BLaER1 (cell line): Measurements from ENCODE around the gene COTL1.
A peak's percentile ranks its signal among the peaks of the same experiment; 100 is the strongest.

Experiments used
- H3K27ac ChIP-seq: shearing (Covaris generic); formaldehyde crosslinking; 2 replicates; pipeline ENCODE4 v1.8.1; 2022
- H3K27me3 ChIP-seq: shearing (Covaris generic); formaldehyde crosslinking; 2 replicates; pipeline ENCODE4 v1.8.1; 2022
- H3K36me3 ChIP-seq: shearing (Covaris generic); formaldehyde crosslinking; 2 replicates; pipeline ENCODE4 v1.8.1; 2022
- H3K4me1 ChIP-seq: shearing (Covaris generic); formaldehyde crosslinking; 2 replicates; pipeline ENCODE4 v1.8.1; 2022
- H3K4me2 ChIP-seq: shearing (Covaris generic); formaldehyde crosslinking; 2 replicates; pipeline ENCODE4 v1.8.1; 2022
- H3K4me3 ChIP-seq: shearing (Covaris generic); formaldehyde crosslinking; 2 replicates; pipeline ENCODE4 v1.8.1; 2022
- H3K9ac ChIP-seq: shearing (Covaris generic); formaldehyde crosslinking; 2 replicates; pipeline ENCODE4 v1.8.1; 2022
- H3K9me3 ChIP-seq: shearing (Covaris generic); formaldehyde crosslinking; 2 replicates; pipeline ENCODE4 v1.8.1; 2022
- H4K20me1 ChIP-seq: shearing (Covaris generic); formaldehyde crosslinking; 2 replicates; pipeline ENCODE4 v1.8.1; 2022
- Cebpa-rat ChIP-seq: shearing (Covaris generic); IDR thresholded peaks from 2 replicates; pipeline ENCODE4 v1.8.1; 2022

The COTL1 gene

GRCh38 chr16:84577034-84577803, 40.7 kb downstream of the COTL1 start:
- no peak overlapping the region for H3K27ac ChIP-seq
- H3K4me2 ChIP-seq: no peak overlapping the region
- no peaks in the 10 kb centered on the region for H3K27me3 ChIP-seq
- H4K20me1 ChIP-seq: no peaks in the 10 kb centered on the region
- peaks cover 7% of the 10 kb centered on the region; the same call in 1 of the 2 replicates for H3K36me3 ChIP-seq
- no peaks in the 10 kb centered on the region for H3K9me3 ChIP-seq
- H3K9ac ChIP-seq: no peak overlapping the region
- peaks cover 32% of the 10 kb centered on the region for H3K4me1 ChIP-seq
- no peak overlapping the region for H3K4me3 ChIP-seq
- no peak for TF ChIP-seq Cebpa-rat

- no peak overlapping the region for H3K9ac ChIP-seq
- H4K20me1 ChIP-seq: no peaks in the 10 kb centered on the region
- peaks cover 15% of the 10 kb centered on the region; the same call in 1 of the 2 replicates for H3K36me3 ChIP-seq
- H3K4me3 ChIP-seq: no peak overlapping the region
- TF ChIP-seq Cebpa-rat: no peak
- H3K4me1 ChIP-seq: peaks cover 34% of the 10 kb centered on the region
- H3K9me3 ChIP-seq: peaks cover 10% of the 10 kb centered on the region
- H3K27me3 ChIP-seq: no peaks in the 10 kb centered on the region
- H3K27ac ChIP-seq: no peak overlapping the region
- no peak overlapping the region; the same call in 1 of the 2 replicates for H3K4me2 ChIP-seq
Measured at GRCh38 chr16:84575914-84576313, 42.0 kb downstream of the COTL1 start.

GRCh38 chr16:84574191-84574590, 43.7 kb downstream of the COTL1 start:
- no peak for TF ChIP-seq Cebpa-rat

GRCh38 chr16:84572096-84572495, 45.8 kb downstream of the COTL1 start:
- Histone ChIP-seq H3K4me2 (no peak overlapping the region), H3K4me1 (peaks cover 55% of the 10 kb centered on the region), H3K36me3 (peaks cover 15% of the 10 kb centered on the region; the same call in 1 of the 2 replicates), H3K9ac (no peak overlapping the region), H4K20me1 (no peaks in the 10 kb centered on the region), H3K27ac (no peak overlapping the region), H3K9me3 (peaks cover 26% of the 10 kb centered on the region), H3K4me3 (no peak overlapping the region), H3K27me3 (no peaks in the 10 kb centered on the region)
- no peak for TF ChIP-seq Cebpa-rat

More at GRCh38 chr16:84574191-84574590, 43.7 kb downstream of the COTL1 start:
- Histone ChIP-seq H3K4me2 (peak overlapping the region; percentile 52), H3K36me3 (peaks cover 14% of the 10 kb centered on the region; the same call in 1 of the 2 replicates), H3K27ac (no peak overlapping the region), H4K20me1 (no peaks in the 10 kb centered on the region), H3K4me3 (no peak overlapping the region), H3K9me3 (peaks cover 26% of the 10 kb centered on the region), H3K4me1 (peaks cover 34% of the 10 kb centered on the region), H3K9ac (no peak overlapping the region), H3K27me3 (no peaks in the 10 kb centered on the region)

GRCh38 chr16:84571506-84571905, 46.4 kb downstream of the COTL1 start:
- Histone ChIP-seq H3K4me1 (peaks cover 57% of the 10 kb centered on the region), H3K9ac (no peak overlapping the region), H3K36me3 (peaks cover 21% of the 10 kb centered on the region; the same call in 1 of the 2 replicates), H3K27me3 (no peaks in the 10 kb centered on the region), H3K9me3 (peaks cover 26% of the 10 kb centered on the region), H3K4me2 (no peak overlapping the region), H3K4me3 (no peak overlapping the region), H4K20me1 (no peaks in the 10 kb centered on the region), H3K27ac (no peak overlapping the region)
- no peak for TF ChIP-seq Cebpa-rat

GRCh38 chr16:84570739-84571403, 47.0 kb downstream of the COTL1 start:
- Histone ChIP-seq H3K9me3 (peaks cover 26% of the 10 kb centered on the region), H3K27me3 (no peaks in the 10 kb centered on the region), H3K9ac (no peak overlapping the region), H3K27ac (no peak overlapping the region), H4K20me1 (no peaks in the 10 kb centered on the region), H3K4me2 (no peak overlapping the region), H3K4me3 (no peak overlapping the region; the same call in 1 of the 2 replicates), H3K4me1 (peaks cover 57% of the 10 kb centered on the region), H3K36me3 (peaks cover 26% of the 10 kb centered on the region; the same call in 1 of the 2 replicates)
- no peak for TF ChIP-seq Cebpa-rat

GRCh38 chr16:84569382-84569987, 48.4 kb downstream of the COTL1 start:
- H3K4me3 ChIP-seq: no peak overlapping the region
- H3K9ac ChIP-seq: no peak overlapping the region
- H3K9me3 ChIP-seq: peaks cover 26% of the 10 kb centered on the region
- H3K36me3 ChIP-seq: peaks cover 26% of the 10 kb centered on the region; the same call in 1 of the 2 replicates
- no peak overlapping the region for H3K4me2 ChIP-seq
- no peaks in the 10 kb centered on the region for H3K27me3 ChIP-seq
- no peak for TF ChIP-seq Cebpa-rat
- no peak overlapping the region for H3K27ac ChIP-seq
- H3K4me1 ChIP-seq: peaks cover 54% of the 10 kb centered on the region
- no peaks in the 10 kb centered on the region for H4K20me1 ChIP-seq

- Histone ChIP-seq H3K4me3 (no peak overlapping the region), H3K27ac (peak overlapping the region; percentile 47), H3K4me1 (peaks cover 52% of the 10 kb centered on the region), H3K36me3 (peaks cover 26% of the 10 kb centered on the region; the same call in 1 of the 2 replicates), H4K20me1 (no peaks in the 10 kb centered on the region), H3K4me2 (peak overlapping the region; percentile 77), H3K27me3 (no peaks in the 10 kb centered on the region), H3K9me3 (peaks cover 26% of the 10 kb centered on the region), H3K9ac (no peak overlapping the region; the same call in 1 of the 2 replicates)
- TF ChIP-seq Cebpa-rat: no peak
Measured at GRCh38 chr16:84568066-84568465, 49.8 kb downstream of the COTL1 start.

GRCh38 chr16:84567286-84567962, 50.5 kb downstream of the COTL1 start:
- Histone ChIP-seq H3K9me3 (peaks cover 26% of the 10 kb centered on the region), H3K4me2 (peak overlapping the region; percentile 77; the same call in 1 of the 2 replicates), H3K9ac (no peak overlapping the region), H3K36me3 (peaks cover 26% of the 10 kb centered on the region; the same call in 1 of the 2 replicates), H4K20me1 (no peaks in the 10 kb centered on the region), H3K27ac (peak overlapping the region; percentile 47), H3K27me3 (no peaks in the 10 kb centered on the region), H3K4me3 (no peak overlapping the region), H3K4me1 (peaks cover 53% of the 10 kb centered on the region)
- no peak for TF ChIP-seq Cebpa-rat
